HG03521 (cell line): Measurements from ENCODE around the gene MCTS1.
"Not testable (repeated sequence)": the region's sequence is repeated elsewhere in the genome, so short reads cannot be mapped to it uniquely, and the experiment has no call there.

ENCODE experiments used
- ATAC-seq: cut with Tn5 transposase; IDR thresholded peaks from one replicate; pipeline ENCODE4 v1.9.1; 2021; ENCODE audit warnings: mild to moderate bottlenecking, moderate library complexity; ENCODE audit not compliant: unreplicated experiment

The MCTS1 gene, protein sequence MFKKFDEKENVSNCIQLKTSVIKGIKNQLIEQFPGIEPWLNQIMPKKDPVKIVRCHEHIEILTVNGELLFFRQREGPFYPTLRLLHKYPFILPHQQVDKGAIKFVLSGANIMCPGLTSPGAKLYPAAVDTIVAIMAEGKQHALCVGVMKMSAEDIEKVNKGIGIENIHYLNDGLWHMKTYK

GRCh38 chrX:120603707-120604360, at the start of gene MCTS1:
TSS of gene MCTS1 (plus strand) at chrX:120604101. CDS start at chrX:120604237, 136 bp downstream.
- peak; percentile 92 for ATAC-seq

GRCh38 chrX:120556251-120556650, 47.6 kb upstream of the MCTS1 start:
- ATAC-seq: no peak

DNA sequence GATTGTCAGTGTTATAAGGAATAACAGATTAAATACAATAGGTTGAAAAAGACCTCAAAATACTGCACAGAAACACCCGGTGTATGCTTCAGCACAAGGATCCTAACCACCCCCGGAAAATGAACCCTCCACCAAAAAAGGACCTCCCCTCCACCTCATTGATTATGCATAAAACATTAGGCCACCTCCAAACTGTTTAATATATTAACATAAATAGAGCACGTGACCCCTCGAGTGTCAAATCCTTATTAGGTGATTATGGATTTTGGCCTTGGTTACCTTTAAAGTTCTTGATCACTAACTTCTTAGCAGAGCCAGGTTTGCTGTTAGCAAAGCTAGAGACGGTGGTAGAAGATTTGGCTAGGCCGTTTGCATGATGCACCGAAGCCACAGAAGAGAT, 44.1 kb upstream of the MCTS1 start:
- no peak for ATAC-seq

DNA sequence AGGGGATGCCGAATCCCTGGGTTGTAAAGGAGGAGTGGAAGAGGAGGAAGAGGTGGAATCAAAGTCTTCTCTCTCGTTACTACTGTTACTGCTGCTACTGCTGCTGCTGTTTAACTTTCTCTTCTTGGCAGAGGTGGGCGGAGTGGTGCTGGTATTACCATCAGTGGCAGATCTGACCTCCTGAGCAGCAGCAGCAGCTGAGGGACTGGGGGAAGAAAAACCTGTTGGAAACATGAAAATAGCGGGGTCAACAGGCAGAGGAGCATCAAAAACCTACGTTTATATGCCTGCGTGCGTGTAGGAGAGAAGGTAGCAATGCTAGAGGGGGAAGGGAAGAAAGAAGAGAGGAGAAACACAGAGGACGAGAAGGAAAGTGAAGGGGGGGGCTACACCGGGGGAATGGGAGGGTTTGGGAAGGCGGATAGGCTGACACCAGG, 43.5 kb upstream of the MCTS1 start:
- ATAC-seq: peak; percentile 30

DNA sequence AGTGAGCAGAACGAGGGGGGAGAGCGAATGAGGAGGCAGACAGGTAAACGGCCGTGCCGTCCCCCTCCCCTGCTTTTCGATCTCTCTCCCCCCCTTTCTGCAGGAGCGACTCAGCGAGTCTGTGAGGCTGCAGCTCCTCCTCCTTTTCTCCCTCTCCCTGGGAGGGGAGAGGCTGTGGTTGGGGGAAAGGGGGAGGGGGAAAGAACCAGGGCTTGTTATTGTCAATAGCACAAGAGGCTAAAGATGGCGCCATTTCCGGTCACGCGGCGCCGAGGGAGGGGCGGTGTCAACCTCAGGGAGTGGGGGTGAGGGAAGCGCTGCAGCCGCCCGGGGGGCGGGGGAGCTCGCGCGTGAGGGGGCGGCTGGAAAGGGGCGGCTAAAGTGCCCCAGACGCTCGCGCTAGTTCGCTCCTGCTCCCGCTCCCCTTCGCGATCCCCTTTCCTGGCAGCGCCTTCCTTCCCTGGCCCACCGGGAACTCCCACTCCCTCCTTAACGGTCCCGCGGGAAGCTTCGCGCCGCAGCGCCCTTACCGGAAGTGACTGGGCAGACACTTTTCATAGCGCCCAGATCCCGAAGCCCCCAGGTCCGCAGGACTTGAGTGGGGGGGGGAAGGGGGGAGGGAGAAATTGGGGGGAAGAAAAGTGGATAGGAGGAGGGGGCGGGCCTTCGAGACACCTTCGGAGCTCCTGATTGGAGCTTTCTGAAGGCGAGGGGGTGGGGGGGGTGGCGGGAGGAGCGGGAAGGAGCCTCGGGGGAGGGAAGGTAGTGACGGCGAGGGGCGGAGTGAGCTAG, 42.9 kb upstream of the MCTS1 start, which contains the start of gene CUL4B:
CUL4B (minus strand) TSS at position 121 of the 792 bp plus-strand sequence. CDS start 324 bp downstream, outside the sequence.
- ATAC-seq: peak; percentile 84

GRCh38 chrX:120561634-120562568, 42.0 kb upstream of the MCTS1 start:
- ATAC-seq: no peak

GRCh38 chrX:120562569-120562926, 41.4 kb upstream of the MCTS1 start:
- no peak for ATAC-seq

DNA sequence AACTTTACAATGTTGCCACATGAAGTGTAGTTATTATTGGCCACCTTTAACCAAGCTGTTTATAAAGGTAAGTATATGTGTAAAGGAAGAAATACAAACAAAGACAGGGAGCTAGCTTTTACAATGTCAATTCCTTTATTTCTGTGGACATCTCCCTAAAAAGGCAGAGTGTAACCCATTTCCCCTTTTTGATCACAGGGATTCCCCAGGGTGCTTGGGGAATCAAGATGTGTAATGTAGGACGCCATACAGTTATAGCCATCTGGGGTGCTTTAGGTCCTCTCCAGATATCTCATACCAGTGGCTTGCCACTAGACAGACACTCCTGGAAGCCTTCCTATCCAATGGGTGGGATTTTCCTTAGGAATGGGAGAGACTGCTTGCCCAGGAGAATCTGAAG, 39.0 kb upstream of the MCTS1 start:
- no peak for ATAC-seq

- ATAC-seq: no peak
Observed at GRCh38 chrX:120566817-120567216, 37.1 kb upstream of the MCTS1 start.

GRCh38 chrX:120568035-120568434, 35.9 kb upstream of the MCTS1 start:
- no peak for ATAC-seq

DNA sequence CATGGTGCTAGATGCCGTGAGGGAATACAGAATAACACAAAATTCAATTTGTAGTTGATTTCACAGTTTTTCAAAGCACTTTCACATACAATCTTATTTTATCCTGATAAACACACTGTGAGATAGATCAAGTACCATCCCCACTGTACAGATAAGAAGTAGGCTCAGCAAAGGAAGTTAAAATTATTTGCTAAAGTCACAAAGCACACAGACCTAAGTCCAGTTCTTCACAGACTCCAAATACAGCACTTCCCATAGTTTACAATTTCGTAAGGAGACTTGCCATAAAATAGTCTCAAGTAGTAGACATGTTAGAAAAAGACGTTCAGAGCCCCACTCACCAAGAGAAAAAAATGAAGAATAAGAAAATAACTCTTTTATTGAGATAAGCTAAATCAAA, 35.3 kb upstream of the MCTS1 start:
- no peak for ATAC-seq

- ATAC-seq: no peak
Observed at GRCh38 chrX:120570011-120570600, 33.8 kb upstream of the MCTS1 start.

- not testable (repeated sequence) for ATAC-seq
Observed at GRCh38 chrX:120573806-120574205, 30.1 kb upstream of the MCTS1 start.

GRCh38 chrX:120575379-120576114, 28.4 kb upstream of the MCTS1 start:
- ATAC-seq: no peak

DNA sequence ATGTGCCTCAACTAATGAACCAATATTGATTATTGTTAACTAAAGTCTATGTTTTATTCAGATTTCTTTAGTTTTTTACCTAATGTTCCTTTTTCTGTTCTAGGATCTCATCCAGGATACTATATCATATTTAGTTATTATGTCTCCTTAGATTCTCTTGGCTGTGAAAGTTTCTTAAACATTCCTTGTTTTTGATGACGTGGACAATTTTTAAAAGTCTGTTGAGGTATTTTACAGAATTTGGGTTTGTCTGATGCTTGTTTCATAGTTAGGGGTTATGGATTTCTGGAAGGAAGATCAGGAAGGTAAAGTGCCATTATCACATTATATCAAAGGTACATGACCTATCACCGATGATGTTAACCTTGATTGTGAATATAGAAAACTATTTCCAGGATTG, 18.2 kb upstream of the MCTS1 start:
- ATAC-seq: no peak

- ATAC-seq: peak; percentile 43
Observed at GRCh38 chrX:120604361-120604782, 471 bp downstream of the MCTS1 start.

- ATAC-seq: no peak
Observed at GRCh38 chrX:120612086-120612485, 8.2 kb downstream of the MCTS1 start.

DNA sequence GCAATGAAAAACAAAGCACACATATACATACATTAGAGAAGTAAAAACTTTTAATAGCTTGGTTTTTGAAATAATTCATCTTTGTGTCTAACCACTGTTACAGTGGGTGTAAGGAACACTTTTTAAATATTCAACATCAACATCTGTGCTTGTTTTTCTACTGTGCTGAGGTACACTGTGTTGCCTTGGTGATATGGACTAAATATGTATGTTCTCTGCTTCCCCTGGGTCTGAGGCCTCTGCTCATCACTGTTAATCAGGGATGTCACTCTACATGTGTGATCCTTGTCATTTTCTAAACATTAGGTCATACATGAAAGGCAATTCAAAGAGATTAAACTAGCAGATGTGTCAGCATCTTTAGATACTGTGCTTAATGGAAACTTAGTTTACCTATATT, 10.9 kb downstream of the MCTS1 start:
- no peak for ATAC-seq

- no peak for ATAC-seq
Observed at GRCh38 chrX:120617996-120618630, 14.2 kb downstream of the MCTS1 start.
